HG02884 (cell line): Measurements from ENCODE around the gene DCLRE1B.
A peak's percentile ranks its signal among the peaks of the same experiment; 100 is the strongest.

ENCODE experiments used
- ATAC-seq: cut with Tn5 transposase; IDR thresholded peaks from one replicate; pipeline ENCODE4 v1.9.1; 2021; ENCODE audit warnings: mild to moderate bottlenecking, moderate library complexity; ENCODE audit not compliant: unreplicated experiment

DCLRE1B gene

DNA sequence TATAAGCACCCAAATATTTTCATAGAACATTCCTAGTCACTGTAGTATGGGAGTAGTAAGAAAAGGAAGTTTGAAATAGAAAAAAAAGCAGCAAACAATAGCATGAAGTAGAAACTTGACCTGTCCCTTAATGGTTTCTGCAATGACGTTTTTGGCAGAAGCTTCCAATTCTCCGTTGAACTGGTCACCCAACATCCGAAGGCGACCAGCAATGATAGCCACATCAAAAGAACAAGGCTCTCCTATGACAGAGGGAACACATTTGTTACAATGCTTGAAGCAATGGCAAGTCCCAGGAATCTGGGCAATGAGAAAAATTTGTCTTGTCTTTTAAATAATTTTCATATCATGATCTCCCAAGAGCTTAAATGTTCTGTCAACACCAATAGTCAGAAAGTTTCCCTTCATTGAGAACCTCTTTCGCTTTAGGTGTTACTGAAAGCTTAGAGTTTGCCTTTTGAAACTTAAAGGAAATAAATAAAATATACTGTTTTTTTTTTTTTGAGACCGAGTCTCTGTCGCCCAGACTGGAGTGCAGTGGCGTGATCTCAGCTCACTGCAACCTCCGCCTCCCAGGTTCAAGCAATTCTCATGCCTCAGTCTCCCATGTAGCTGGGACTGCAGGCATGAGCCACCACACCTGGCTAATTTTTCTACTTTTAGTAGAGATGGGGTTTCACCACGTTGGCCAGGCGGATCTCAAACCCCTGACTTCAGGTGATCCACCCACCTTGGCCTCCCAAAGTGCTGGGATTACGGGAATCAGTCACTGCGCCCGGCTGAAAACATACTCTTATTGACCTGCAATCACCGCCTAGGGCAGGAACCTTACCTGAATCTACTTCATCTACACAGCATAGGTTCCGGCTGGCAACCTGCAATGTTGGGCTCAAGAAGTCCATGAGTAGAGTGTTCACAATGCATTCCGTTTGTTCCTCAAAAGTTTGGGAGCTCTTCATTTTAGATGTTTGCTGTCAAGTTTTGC, 18.4 kb upstream of the DCLRE1B start:
- no peak for ATAC-seq

DNA sequence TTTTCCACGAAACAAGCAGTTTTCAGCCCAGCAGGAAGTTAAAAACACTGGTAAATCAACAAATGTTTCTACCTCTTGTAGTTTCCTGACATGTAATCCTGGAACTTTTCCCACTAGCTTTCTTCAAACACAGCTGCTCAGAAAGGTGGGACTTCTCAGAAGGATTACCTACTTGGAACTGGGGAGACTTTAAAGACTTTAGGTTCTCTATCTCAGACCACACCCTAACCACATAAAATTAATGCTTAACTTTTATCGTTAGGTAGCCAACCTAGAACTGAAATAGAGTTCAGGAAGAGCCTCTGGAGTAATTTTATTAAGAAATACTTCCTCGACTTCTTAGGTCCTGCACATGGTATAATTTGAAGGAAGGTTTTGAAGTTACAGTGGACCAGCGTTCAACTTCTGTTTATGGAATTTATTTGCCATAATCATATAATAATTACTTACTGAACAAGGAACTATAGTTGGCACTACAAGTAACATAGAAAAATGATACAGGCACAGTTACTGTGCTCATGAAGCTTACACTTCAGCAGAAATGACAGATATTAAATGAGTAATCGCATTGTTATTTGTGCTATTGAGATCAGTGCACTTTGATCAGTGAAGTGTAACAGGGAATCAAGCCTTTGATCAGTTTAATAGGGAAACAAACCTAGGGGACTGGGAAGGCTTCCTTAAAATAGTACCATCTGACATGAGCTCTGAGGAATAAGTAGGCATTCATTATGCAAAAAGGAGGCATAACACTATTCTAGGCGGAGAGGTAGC, 17.5 kb upstream of the DCLRE1B start, which contains the start of gene BCL2L15:
Gene BCL2L15, minus strand, starts transcription at position 180 of the 774 bp plus-strand sequence. CDS start 206 bp downstream, outside the sequence.
- ATAC-seq = no peak

DNA sequence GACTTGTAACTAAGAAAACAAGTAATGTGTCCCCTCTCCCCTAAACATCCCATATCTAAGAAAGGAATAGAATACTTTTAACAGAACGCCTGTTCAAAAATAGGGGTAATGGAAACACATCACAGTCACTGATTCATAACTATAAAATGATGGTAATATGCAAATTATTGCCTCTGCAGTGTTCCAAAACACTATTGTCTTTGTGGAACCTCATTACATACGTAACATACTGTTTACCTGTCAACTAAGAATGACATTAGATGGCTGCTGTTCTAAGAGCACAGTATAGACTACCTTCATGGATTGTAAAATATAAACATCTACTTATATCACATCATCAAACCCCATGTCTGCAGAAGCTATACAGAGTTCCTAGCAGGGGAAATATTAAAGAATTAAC, 14.3 kb upstream of the DCLRE1B start:
- no peak for ATAC-seq

DNA sequence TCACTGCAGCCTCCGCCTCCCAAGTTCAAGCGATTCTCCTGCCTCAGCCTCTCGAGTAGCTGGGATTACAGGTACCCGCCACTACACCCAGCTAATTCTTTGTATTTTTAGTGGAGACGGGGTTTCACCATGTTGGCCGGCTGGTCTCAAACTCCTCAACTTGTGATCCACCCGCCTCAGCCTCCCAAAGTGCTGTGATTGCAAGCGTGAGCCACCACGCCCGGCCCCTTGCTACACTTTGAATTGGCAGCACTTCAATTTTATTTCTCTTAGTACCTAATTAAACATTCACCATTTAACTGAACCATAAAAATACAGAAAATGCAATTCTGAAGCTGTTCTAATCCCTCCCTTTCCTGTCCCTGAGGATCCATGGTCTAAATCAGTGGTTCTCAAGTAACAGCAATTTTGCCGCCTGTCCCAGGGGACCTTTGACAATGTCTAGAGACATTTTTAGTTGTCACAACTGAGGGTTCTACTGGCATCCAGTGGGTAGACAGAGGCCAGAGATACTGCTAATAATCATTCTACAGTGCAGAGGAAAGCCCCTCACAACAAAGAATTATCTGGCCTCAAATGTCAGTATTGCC, 13.4 kb upstream of the DCLRE1B start:
- ATAC-seq = no peak

DNA sequence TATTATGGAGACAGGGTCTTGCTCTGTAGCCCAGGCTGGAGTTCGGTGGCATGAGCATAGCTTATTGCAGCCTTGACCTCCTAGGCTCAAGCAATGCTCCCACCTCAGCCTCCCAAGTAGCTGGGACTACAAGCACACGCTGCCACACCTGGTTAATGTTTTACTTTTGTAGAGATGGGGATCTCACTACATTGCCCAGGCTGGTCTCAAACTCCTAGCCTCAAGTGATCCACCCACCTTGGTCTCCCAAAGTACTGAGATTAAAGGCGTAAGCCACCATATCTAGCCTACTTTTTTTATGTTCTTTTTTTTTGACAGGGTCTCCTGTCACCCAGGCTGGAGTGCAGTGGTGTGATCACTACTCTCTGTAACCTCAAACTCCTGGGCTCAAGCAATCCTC, 11.9 kb upstream of the DCLRE1B start:
- ATAC-seq = no peak

DNA sequence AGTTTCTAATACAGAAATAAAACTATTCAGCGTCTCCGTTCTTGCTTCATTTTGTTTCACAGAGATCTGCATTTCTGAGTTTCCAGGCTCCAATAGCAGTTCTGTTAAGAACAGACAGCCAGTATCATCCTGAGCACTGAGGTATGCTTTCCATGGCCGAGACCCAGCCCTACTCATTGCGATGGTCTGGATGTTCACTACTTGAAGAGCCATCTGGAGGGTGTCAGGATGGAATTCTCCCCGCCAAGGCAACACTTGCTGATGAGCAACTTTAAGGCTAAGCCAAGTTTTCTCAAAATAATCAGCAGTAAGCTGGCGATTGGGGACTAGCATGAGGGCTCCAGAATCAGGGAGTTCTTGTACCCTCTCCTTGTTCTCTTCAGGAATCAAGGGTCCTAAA, 10.0 kb upstream of the DCLRE1B start:
- ATAC-seq = no peak

DNA sequence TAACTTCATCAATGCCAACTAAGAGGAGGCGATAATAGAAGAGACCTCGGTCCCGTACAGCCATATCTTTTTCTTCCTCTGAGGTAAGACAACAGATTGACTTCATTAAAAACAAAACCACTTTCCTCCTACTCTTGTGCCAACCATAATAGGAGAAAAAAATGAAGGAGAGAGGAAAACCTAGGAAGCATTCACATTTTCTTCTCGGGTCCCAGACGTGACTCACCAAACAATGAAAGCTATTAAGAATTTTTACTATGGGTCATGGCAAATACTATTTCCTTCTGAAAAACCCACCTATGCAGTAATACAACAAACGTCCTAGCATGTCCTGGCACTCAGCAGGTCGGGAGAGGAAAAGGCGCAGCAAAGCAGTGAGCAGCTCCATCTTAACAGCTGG, 9.2 kb upstream of the DCLRE1B start:
- no peak for ATAC-seq

DNA sequence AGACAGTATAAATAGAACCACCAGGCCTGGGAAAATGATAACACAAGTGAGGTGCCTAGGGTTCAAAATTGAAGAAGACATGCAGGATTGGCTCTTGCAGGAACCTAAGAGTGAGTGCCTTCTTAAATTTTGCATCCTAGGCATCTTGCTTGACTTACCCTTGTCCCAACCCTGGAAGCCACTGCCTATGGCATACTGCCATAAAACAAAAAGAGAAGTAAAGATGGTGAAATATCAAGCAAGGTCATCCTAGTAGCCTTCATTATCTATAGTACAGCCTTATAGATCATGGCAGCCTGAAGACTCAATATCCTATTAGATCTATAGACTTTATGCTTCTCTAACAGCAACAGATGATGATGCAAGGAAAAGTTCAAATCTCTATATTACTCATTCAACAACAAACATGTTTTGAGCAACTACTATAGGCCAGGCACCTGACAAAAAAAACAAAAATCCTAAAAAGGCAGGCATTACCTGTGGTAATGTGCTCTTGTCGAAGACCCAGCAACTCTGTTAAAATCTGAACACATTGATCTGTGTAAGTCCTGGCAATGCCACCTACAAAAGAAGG, 6.8 kb upstream of the DCLRE1B start:
- no peak for ATAC-seq

DNA sequence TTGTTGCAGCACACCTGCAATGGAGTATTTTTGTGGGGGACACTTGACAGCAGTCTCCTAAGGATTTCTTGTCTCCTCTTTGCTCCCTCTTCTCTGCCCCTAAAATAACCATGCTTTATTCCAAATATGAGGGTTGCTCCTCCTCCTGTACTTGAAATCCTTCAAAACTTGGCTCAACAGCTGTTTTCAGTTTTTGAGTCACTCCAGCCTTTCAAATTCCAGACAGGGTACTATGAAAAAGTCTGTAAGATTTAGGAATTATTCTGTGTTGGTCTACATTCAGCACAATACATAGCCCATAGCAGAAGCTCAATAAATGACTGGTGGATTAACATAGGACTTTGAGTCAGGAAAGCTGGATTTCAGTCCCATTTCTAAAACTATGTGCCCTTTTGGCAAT, 6.0 kb upstream of the DCLRE1B start:
- ATAC-seq = no peak

DNA sequence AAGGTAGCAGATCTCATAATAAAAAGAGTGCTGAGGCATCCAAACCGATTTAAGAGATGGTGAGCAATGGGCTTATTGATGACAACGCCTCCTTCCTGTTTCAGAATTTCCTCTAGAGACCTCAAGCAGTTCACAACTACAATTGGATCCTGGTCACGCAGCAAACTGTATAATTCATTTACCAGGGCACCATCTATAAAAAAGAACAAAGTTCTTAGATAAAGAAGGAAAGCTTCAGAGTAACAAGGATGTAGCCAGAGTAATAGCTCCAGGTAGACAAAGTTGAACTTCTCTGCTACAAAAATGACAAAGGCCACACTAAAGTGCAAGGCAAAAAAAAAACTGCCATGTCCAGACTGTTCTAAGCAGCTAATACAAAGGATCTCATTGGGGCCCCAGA, 3.9 kb upstream of the DCLRE1B start:
- no peak for ATAC-seq

DNA sequence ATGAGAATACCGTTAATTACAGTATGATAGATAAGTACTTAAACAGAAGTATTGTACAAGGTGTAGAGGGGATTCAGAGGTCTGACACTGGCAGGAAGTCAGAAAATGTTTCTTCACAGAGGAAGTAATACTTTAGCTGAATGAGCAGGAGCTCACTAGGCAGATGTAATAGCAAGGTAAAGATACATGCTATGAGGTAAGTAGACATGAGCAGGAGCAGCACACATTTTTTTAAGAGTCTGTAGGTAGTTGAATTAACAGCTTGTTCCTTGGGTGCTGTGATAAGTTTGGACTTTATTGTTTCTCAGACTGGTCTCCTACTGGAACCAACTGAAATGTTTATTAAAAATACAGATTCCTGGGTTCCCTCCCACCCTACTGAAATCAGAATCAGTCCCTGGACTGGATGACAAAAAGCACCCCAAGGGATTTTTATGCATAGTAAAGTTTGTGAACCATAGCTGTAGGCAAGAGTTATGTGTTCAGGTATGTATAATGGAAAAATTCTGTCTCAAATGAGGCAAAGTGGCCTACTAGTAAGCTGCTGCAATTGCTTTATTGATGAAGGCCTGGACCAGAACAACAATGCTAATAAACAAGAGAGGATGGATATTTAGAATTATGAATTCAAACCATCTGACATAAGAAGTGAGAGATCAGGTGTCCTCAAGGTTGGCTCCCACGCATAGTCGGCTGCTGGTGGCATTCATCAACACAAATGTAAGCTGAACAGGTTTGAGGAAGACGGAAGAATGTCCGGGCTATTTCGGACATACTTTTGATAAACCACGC, 1.4 kb upstream of the DCLRE1B start:
- no peak for ATAC-seq

DNA sequence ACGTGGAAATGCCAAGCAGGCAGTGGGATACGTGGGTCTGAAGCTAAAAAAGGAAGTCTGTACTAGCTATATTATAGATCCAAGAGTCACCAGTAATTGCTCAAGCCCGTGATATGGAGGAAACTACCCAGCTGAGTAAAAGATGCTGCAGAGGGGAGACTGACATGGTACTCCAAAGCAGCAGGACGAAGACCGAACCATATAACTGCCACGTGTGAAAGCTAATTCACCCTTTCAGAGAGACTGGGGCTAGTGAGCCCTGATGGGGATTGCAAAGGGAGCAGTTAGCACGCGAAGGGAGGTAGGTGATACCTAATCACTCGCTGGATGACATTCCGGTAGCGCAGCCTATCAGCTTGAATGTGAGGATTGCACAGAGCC, 843 bp upstream of the DCLRE1B start:
- peak; percentile 27 for ATAC-seq

DNA sequence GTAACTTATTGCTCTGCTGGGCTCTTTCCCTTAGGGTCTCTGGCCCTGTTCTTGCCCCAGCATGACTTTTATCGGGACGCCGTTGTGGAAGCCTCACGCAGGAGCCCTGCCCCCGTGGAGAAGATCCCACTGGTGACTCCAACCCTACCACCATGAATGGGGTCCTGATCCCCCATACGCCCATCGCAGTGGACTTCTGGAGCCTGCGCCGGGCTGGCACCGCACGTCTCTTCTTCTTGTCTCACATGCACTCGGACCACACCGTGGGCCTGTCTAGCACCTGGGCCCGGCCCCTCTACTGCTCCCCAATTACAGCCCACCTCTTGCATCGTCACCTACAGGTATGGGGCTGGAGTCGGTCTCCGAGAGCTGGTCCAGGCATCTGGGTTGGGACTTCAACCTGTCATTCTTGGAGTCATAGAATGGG, 322 bp downstream of the DCLRE1B start:
- ATAC-seq = no peak

DNA sequence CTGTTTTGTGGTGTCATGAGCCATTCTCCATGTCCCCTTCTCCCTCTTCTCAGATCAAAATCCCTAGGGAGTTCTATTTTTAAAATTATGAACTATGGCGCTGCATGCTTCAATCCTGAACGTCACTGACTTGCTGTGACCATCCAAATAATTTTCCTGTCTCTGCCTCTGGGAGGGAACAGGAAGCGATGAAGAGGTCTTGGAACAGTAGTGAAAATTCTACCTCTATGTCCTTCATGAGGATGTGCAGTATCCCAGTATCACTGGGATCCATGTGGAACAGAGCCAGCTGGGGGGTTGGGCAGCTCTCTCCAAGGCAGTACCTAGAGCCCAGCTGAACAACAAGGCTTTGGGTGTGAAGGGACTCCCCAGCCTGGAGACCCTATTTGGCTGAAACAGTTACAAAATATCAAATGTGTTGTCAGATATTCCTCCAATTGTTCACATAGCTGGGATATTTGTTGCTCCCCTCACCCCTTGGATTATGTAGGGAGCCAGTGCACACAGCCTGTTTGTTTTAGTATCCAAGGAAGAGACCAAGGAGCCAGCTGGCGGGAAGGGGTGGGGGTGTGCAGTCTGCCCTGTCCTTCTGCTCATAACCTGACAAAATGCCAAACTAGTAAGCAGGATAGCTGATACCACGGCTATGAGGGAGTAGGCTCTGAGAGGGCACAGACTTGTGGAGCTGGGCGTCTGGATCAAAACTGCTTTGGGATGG, 7.6 kb downstream of the DCLRE1B start:
- ATAC-seq = no peak

DNA sequence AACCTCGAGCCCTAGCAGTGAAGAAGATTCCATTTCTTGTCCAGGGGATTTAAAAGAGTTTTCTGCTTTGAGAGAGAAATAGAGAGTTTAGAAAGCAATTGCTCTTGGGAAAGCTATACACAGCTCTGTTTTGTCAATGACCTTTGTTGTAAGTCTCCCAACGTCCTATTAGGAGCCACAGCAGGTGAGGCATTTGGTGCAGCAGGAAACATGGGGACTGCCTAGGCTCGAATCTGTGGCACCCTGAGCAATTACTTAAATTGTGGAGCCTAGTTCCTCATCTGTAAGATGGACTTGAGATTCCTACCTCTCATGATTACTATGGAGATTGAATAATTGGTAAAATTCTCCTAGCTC, 8.2 kb downstream of the DCLRE1B start:
- ATAC-seq = no peak

DNA sequence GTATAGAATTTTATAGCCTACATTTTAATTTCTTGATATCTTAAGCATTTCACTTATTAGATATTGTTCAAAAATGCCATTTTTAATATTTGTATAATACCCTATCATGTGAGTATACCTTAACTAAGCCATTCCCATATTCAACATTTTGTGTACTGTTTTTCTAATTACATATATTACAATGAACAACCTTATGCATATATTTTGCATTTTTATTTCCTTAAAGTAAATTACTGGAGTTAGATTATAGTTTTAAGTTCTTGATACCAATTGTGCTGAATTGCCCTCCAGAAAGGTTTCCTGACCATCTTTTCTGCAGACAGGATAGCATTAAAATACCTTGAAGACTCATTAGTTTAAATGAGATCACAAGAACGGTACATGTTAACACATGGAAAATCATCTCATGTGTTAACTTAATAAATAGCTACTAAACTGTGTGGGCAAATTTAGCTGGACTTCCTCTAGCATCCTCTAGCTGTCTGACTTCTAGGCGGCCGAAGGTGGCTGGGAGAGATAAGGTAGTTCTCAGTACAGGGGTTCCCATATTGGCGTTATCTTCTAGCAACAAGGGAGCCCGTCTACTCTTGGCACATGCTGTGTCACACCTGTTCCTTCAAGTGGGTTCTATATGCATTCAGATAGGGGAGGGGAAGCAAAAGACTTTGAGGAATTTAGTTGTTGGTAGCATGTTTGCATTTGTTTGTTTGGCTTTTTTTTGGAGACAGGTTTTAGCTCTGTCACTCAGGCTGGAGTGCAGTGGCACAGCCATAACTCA, 8.9 kb downstream of the DCLRE1B start:
- ATAC-seq = no peak

DNA sequence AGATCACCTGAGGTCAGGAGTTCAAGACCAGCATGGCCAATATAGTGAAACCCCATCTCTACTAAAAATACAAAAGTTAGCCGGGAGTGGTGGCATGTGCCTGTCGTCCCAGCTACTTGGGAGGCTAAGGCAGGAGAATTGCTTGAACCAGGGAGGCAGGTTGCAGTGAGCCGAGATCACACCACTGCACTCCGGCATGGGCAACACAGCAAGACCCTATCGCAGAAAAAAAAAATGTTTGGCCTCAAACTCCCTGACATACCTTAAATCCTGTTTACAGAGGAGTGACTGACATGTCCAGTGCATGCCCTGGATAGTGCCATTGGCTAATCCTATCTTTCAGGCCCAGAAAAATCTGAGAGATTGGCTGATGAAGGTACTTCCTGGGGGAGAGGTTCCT, 11.8 kb downstream of the DCLRE1B start:
- ATAC-seq = no peak

DNA sequence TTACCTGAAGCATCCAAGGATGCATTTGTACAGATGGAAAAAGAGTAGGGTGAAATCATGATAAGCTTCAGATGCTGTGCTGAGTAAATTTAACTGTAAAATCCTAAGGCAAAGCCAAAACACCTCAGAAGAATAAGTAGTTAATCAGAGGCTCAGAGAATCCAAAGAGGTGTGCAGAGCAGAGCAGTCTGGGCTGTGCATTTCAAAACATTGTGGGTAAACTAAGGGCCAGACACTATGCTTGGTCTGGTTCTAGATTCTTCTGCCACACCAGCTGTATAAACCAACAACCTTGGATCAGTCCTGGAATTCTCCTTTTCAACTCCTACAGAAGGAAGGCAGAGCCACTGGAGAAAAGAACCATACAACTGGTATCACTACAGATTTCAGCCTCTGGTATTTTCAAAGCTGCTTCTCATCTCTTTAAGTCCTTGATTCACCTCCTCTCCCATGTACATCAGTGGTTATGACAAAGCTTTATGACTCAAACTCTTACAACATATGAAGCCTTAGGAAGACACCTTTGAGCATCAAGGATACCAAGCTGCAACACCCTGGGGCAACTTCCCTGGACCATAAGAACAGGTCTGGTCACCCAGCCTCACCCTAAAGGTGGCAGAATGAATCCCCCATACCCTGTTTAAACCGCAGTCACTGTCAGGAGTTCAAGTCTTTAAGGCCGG, 12.4 kb downstream of the DCLRE1B start:
- ATAC-seq = no peak
